NCI-H2171 (cell line): ENCODE data around the gene RFTN1.

Experiments used
- DNase-seq: peaks from one replicate; lab custom pipeline; 2025; lab: John Stamatoyannopoulos, UW

The RFTN1 gene

GRCh38 chr3:16433701-16434151, 79.8 kb downstream of the RFTN1 start:
- DNase-seq, result no peak

- no peak for DNase-seq
Measured at GRCh38 chr3:16432714-16433113, 80.8 kb downstream of the RFTN1 start.

- DNase-seq, result no peak
Measured at GRCh38 chr3:16430717-16431630, 82.5 kb downstream of the RFTN1 start.

DNA sequence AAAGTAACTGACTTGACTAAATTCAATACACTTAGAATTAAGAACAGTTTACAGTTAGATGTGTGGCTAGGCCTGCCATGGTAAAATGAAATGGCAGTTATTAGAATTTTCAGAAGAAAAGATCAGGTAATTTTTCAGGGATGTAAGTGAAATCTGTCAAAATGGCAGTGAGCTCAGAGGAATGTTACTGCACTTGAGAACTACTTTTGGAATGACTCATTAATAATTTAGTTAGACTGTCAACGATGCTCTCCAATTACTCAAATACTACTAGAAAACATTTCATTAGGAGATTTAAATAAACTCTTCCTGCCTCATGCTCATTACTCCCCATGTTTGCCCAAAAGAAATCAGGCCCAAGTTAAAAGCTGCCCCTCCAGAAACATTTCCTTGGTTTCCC, 84.4 kb downstream of the RFTN1 start:
- DNase-seq, result no peak

DNA sequence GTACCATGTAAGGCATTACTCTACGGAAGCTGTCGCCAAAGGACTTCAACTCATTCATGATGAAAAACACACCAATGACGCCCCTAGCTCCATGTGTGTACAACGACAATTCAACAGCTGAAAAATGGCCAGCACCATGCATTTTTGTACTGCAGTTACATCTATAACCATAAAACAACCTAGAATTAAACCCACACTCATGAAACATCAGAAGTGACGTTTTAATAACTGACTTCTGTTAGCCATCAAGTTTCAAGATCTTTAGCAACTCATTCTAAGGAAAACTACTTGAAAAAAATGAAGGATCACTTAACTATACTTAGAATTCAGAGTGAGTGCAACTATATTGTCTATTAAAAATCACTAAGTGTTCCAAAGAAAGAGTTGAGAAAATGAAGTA, 84.9 kb downstream of the RFTN1 start:
- DNase-seq, result no peak

GRCh38 chr3:16427103-16427965, 86.2 kb downstream of the RFTN1 start:
- DNase-seq, result no peak

GRCh38 chr3:16426665-16427064, 86.8 kb downstream of the RFTN1 start:
- DNase-seq, result no peak

DNA sequence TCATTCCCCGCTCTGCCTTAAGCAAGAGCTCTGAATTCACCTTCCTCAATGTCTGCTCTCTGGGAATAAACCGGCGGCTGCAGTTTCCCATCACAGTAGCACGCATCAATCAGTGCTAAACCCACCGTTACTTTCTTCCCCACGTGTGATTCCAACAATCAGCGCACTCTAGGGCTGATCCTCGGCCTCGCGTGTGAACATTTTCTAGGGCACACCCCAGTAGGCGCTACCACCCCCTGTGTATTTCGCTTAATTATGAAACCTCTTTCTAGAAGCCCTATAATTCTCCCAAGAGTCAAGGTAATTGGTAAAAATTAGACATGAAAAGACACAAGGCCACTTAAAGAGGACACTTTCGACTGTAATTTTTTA, 87.5 kb downstream of the RFTN1 start:
- no peak for DNase-seq

DNA sequence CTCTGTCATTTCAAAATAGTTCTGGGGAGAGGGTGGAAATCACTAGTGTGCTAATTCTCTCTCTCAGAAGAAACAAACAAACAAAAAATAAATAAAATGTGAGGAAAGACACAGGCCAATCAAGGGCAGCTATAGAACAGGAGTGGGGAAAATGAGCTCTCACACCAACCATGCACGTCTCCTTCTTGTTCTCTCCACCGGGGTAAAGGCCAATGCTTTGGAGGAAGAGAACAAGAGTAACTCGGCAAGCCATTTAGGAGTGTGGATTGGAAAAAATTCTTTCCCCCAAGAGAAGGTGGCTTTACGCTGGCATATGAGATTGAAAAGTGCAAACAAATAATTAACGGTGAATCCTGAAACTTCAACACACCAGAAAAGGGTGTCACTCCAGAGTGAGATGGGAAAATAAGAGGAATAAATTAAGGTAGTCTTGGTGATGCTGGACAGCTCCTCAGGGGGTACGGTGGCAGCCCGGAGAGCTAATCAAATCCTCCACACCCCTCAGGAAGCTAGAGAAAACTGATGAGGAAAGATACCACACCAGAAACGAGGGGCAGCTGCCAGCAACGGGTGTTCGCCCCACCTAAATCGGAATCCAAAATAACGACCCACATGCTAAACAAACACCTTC, 88.0 kb downstream of the RFTN1 start:
- no peak for DNase-seq

GRCh38 chr3:16423947-16424673, 89.4 kb downstream of the RFTN1 start:
- no peak for DNase-seq

DNA sequence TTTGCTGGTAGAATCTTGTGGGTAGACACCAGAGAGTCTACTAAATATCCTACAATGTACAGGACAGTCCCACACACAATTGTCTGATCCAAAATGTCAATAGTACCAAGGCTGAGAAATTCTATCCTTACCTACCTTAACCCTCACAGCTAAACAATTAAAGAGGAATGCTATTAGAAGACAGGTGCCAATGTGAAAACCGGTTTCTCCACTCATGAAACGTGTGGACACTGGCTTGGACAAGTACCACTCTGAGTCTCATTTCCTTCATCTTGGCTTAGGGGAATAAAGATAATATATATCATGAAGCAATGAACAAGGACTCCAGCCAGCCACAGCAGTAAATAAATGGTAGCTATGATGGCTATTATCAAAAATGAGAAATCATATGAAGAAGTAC, 90.2 kb downstream of the RFTN1 start:
- DNase-seq, result no peak

GRCh38 chr3:16419640-16420241, 93.8 kb downstream of the RFTN1 start:
- no peak for DNase-seq

GRCh38 chr3:16417945-16418739, 95.4 kb downstream of the RFTN1 start:
- DNase-seq, result no peak

DNA sequence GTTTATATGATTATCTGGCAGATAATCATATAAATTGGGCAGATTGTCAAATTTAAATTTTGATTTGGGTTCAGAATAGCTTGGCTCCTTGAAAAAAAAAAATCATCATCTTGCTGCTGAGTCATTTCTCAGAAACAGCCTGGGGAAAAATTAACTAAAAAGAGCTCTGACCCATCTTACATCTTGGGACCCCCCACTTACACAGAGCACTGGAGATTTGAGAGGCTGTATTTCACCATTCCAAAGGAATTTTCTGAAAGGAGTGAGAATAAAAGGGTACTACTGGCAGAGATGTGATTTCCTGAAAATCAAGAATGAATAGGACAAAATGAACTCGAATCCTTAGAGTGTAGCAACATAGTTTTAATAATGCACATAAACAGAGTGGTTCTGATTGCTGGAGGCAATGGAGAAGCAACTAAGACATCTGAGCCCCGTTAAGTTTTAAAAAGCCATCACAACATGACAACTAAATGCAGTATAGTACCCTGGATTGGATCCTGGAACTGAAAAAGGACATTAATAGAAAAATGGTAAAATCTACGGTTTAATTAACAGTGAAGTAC, 97.5 kb downstream of the RFTN1 start:
- DNase-seq, result no peak

GRCh38 chr3:16413321-16413720, 100.2 kb downstream of the RFTN1 start:
- DNase-seq, result no peak

DNA sequence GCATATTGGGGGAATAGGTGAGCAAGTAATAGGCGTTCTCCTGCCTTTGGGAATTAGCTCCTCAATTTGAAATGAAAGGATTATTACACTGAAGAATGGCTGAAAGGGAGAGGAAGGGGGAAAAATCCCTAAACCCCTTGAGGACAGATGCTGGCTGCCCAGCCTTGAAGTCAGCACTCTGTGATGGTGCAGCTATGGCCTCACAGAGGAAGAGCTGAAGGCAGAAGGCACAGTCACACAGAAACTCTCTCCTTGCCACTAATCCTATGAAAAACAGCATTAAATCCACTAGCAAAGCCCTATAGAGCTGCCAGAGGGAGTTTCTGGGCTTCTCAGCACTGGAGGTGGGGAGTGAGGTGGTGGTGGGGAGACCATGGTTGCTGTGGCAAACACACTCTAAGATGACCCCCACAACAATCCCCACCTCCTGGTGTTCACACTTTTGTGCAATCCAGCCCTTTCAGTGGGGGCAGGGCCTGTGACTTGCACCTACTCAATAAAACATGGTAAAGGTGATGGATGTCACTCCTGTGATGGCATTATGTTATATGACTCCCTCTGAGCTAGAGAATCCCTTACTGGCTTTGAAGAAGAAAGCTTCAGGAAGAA, 101.2 kb downstream of the RFTN1 start:
- DNase-seq, result no peak

DNA sequence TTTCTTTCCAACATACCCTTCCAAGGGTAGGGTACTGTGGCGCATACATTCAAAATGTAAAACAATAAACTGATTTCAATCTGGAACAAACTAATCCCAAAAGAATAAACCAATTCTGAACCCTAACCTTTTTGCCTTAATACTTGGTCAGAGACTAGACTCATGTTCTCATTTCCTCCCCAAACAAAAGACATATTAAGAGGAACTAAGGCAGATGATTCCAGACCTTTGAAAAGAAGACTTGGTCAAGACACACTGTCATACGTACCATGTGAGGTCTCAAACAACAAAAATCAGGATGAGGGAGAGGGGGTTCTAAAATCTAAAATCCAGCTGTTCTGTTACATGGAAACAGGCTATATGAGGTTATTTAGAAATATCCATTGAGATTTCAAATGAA, 102.1 kb downstream of the RFTN1 start:
- no peak for DNase-seq

GRCh38 chr3:16410659-16411058, 102.8 kb downstream of the RFTN1 start:
- DNase-seq, result no peak

GRCh38 chr3:16409032-16409431, 104.5 kb downstream of the RFTN1 start:
- DNase-seq, result no peak

- DNase-seq, result no peak
Measured at GRCh38 chr3:16407366-16407765, 106.1 kb downstream of the RFTN1 start.
